Central memory CD8-positive, alpha-beta T cell (primary cell): ENCODE data around the gene SLC22A3.
"Not testable (repeated sequence)": the region's sequence is repeated elsewhere in the genome, so short reads cannot be mapped to it uniquely, and the experiment has no call there.

Experiments
- ATAC-seq: fragments of 150-1000 bp; cut with Tn5 transposase; replicated peaks from 2 replicates; pipeline ENCODE4 v1.10.0; 2022; ENCODE audit warnings: mild to moderate bottlenecking, moderate FRiP score, moderate number of reproducible peaks; ENCODE audit not compliant: poor library complexity, severe bottlenecking; ENCODE audit errors: extremely low read depth
- DNase-seq, 2 donors: peaks; one replicate each; pipeline ENCODE4 v3.0.0; 2021; ENCODE audit warnings: low spot score in 2 of 2
- H3K27ac Mint-ChIP-seq: one replicate; pipeline ENCODE4 v1.8.0; 2022; ENCODE audit warnings: low read depth, mild to moderate bottlenecking, moderate library complexity, mixed read lengths
- H3K27me3 Mint-ChIP-seq: one replicate; pipeline ENCODE4 v1.8.0; 2022; ENCODE audit warnings: mixed read lengths
- H3K36me3 Mint-ChIP-seq: one replicate; pipeline ENCODE4 v1.8.0; 2022; ENCODE audit warnings: mild to moderate bottlenecking, moderate library complexity, mixed read lengths; ENCODE audit not compliant: insufficient read depth
- H3K4me1 Mint-ChIP-seq: one replicate; pipeline ENCODE4 v1.8.0; 2022; ENCODE audit warnings: mixed read lengths
- H3K4me3 Mint-ChIP-seq: one replicate; pipeline ENCODE4 v1.8.0; 2022; ENCODE audit warnings: mild to moderate bottlenecking, moderate library complexity, mixed read lengths
- H3K9me3 Mint-ChIP-seq: one replicate; pipeline ENCODE4 v1.8.0; 2022; ENCODE audit warnings: mixed read lengths

The SLC22A3 gene

GRCh38 chr6:160447350-160447749 lies 99.2 kb downstream of the SLC22A3 start:
- ATAC-seq, result no peak
- H3K4me1 Mint-ChIP-seq, result no peaks in the 10 kb centered on the region
- peaks cover 26% of the 10 kb centered on the region for H3K27me3 Mint-ChIP-seq
- H3K4me3 Mint-ChIP-seq, result no peak overlapping the region
- no peak for DNase-seq
- no peak overlapping the region for H3K27ac Mint-ChIP-seq
- H3K9me3 Mint-ChIP-seq, result peaks cover 13% of the 10 kb centered on the region
- H3K36me3 Mint-ChIP-seq, result peaks cover 1% of the 10 kb centered on the region

GRCh38 chr6:160449787-160450186 lies 101.6 kb downstream of the SLC22A3 start:
- H3K36me3 Mint-ChIP-seq, DNase-seq, ATAC-seq, H3K4me3 Mint-ChIP-seq, H3K4me1 Mint-ChIP-seq, H3K27ac Mint-ChIP-seq: not testable (repeated sequence)
- Mint-ChIP-seq H3K27me3 (peaks cover 21% of the 10 kb centered on the region), H3K9me3 (peaks cover 13% of the 10 kb centered on the region)

GRCh38 chr6:160450849-160451248 lies 102.7 kb downstream of the SLC22A3 start:
- Mint-ChIP-seq H3K36me3 (peaks cover 1% of the 10 kb centered on the region), H3K4me3 (no peak overlapping the region), H3K9me3 (peaks cover 7% of the 10 kb centered on the region), H3K27ac (no peak overlapping the region), H3K27me3 (peaks cover 11% of the 10 kb centered on the region), H3K4me1 (no peaks in the 10 kb centered on the region)
- DNase-seq (no peak), ATAC-seq (no peak)

- Mint-ChIP-seq H3K4me3 (no peak overlapping the region), H3K4me1 (peaks cover 15% of the 10 kb centered on the region), H3K27ac (no peak overlapping the region), H3K9me3 (no peaks in the 10 kb centered on the region), H3K27me3 (no peaks in the 10 kb centered on the region), H3K36me3 (peaks cover 1% of the 10 kb centered on the region)
- no peak for DNase-seq
- no peak for ATAC-seq
Measured at GRCh38 chr6:160454303-160454702, 106.1 kb downstream of the SLC22A3 start.

GRCh38 chr6:160455081-160455480 lies 106.9 kb downstream of the SLC22A3 start:
- no peak overlapping the region for H3K27ac Mint-ChIP-seq
- H3K4me3 Mint-ChIP-seq, result no peak overlapping the region
- peaks cover 3% of the 10 kb centered on the region for H3K36me3 Mint-ChIP-seq
- H3K27me3 Mint-ChIP-seq, result no peaks in the 10 kb centered on the region
- no peak for DNase-seq
- no peak for ATAC-seq
- H3K4me1 Mint-ChIP-seq, result peaks cover 22% of the 10 kb centered on the region
- H3K9me3 Mint-ChIP-seq, result no peaks in the 10 kb centered on the region

GRCh38 chr6:160455541-160456213 lies 107.5 kb downstream of the SLC22A3 start:
- Mint-ChIP-seq H3K27ac (no peak overlapping the region), H3K4me1 (peaks cover 28% of the 10 kb centered on the region), H3K36me3 (peaks cover 3% of the 10 kb centered on the region), H3K27me3 (no peaks in the 10 kb centered on the region), H3K9me3 (no peaks in the 10 kb centered on the region), H3K4me3 (no peak overlapping the region)
- peak; percentile 52 for ATAC-seq
- DNase-seq, result peak; percentile 57 to 66

GRCh38 chr6:160456214-160456546 lies 108.0 kb downstream of the SLC22A3 start:
- Mint-ChIP-seq H3K36me3 (peaks cover 3% of the 10 kb centered on the region), H3K27ac (no peak overlapping the region), H3K27me3 (no peaks in the 10 kb centered on the region), H3K4me1 (peaks cover 33% of the 10 kb centered on the region), H3K4me3 (no peak overlapping the region), H3K9me3 (no peaks in the 10 kb centered on the region)
- no peak for ATAC-seq
- no peak for DNase-seq

- H3K36me3 Mint-ChIP-seq, result peaks cover 4% of the 10 kb centered on the region
- ATAC-seq (no peak), DNase-seq (no peak)
- no peak overlapping the region for H3K4me3 Mint-ChIP-seq
- H3K27ac Mint-ChIP-seq, result no peak overlapping the region
- peaks cover 50% of the 10 kb centered on the region for H3K4me1 Mint-ChIP-seq
- no peaks in the 10 kb centered on the region for H3K27me3 Mint-ChIP-seq
- H3K9me3 Mint-ChIP-seq, result no peaks in the 10 kb centered on the region
Measured at GRCh38 chr6:160457823-160458222, 109.6 kb downstream of the SLC22A3 start.

GRCh38 chr6:160461641-160462040 lies 113.5 kb downstream of the SLC22A3 start:
- Mint-ChIP-seq H3K4me3 (peak overlapping the region; percentile 61), H3K9me3 (no peaks in the 10 kb centered on the region), H3K4me1 (peaks cover 73% of the 10 kb centered on the region), H3K36me3 (peaks cover 4% of the 10 kb centered on the region), H3K27me3 (no peaks in the 10 kb centered on the region), H3K27ac (peak overlapping the region; percentile 85)
- no peak for ATAC-seq
- DNase-seq, result no peak

- peak overlapping the region; percentile 85 for H3K27ac Mint-ChIP-seq
Measured at GRCh38 chr6:160462116-160462515, 113.9 kb downstream of the SLC22A3 start.

GRCh38 chr6:160462551-160463109 lies 114.5 kb downstream of the SLC22A3 start:
- peak overlapping the region; percentile 61 for H3K4me3 Mint-ChIP-seq
- peak; percentile 97 for ATAC-seq

More at GRCh38 chr6:160462116-160462515, 113.9 kb downstream of the SLC22A3 start:
- ATAC-seq (no peak), DNase-seq (no peak)
- H3K4me3 Mint-ChIP-seq, result peak overlapping the region; percentile 61
- H3K9me3 Mint-ChIP-seq, result no peaks in the 10 kb centered on the region
- H3K36me3 Mint-ChIP-seq, result peaks cover 4% of the 10 kb centered on the region
- H3K27me3 Mint-ChIP-seq, result no peaks in the 10 kb centered on the region
- H3K4me1 Mint-ChIP-seq, result peaks cover 73% of the 10 kb centered on the region

GRCh38 chr6:160464744-160465143 lies 116.6 kb downstream of the SLC22A3 start:
- Mint-ChIP-seq H3K27ac (no peak overlapping the region), H3K36me3 (peaks cover 1% of the 10 kb centered on the region), H3K9me3 (no peaks in the 10 kb centered on the region), H3K4me3 (no peak overlapping the region), H3K27me3 (no peaks in the 10 kb centered on the region), H3K4me1 (peaks cover 54% of the 10 kb centered on the region)
- DNase-seq (no peak), ATAC-seq (no peak)

More at GRCh38 chr6:160462551-160463109, 114.5 kb downstream of the SLC22A3 start:
- peaks cover 70% of the 10 kb centered on the region for H3K4me1 Mint-ChIP-seq
- DNase-seq, result peak; percentile 19 to 64
- H3K9me3 Mint-ChIP-seq, result no peaks in the 10 kb centered on the region
- H3K27me3 Mint-ChIP-seq, result no peaks in the 10 kb centered on the region
- H3K27ac Mint-ChIP-seq, result peak overlapping the region; percentile 85
- H3K36me3 Mint-ChIP-seq, result peaks cover 4% of the 10 kb centered on the region

GRCh38 chr6:160467261-160467871 lies 119.2 kb downstream of the SLC22A3 start:
- H3K4me3 Mint-ChIP-seq, H3K9me3 Mint-ChIP-seq, DNase-seq, H3K36me3 Mint-ChIP-seq, H3K27ac Mint-ChIP-seq, H3K27me3 Mint-ChIP-seq, ATAC-seq: not testable (repeated sequence)
- peaks cover 36% of the 10 kb centered on the region for H3K4me1 Mint-ChIP-seq
